Activated CD8-positive, alpha-beta memory T cell treated with anti-CD3 and anti-CD28 coated beads for 48 hours (primary cell): ENCODE results near the gene PPM1M.

Experiments
- DNase-seq, 3 experiments: peaks; one replicate each; pipeline ENCODE4 v3.0.0-alpha.2; 2020; ENCODE audit warnings: low read depth in 2 of 3, low spot score in 2 of 3

Gene PPM1M

GRCh38 chr3:52245322-52246263, at the start of gene PPM1M:
PPM1M (plus strand) TSS chr3:52245759; CDS start chr3:52245825, 66 bp downstream.
- peak in 1 of 3 experiments; percentile 53 for DNase-seq

GRCh38 chr3:52195823-52196331, 49.7 kb upstream of the PPM1M start:
- DNase-seq = no peak

- DNase-seq = no peak
Observed at GRCh38 chr3:52196977-52197376, 48.6 kb upstream of the PPM1M start.

- no peak for DNase-seq
Observed at GRCh38 chr3:52197499-52197841, 48.1 kb upstream of the PPM1M start.

GRCh38 chr3:52197842-52198625, 47.5 kb upstream of the PPM1M start, which contains the start of gene ALAS1:
ALAS1 (plus strand) TSS chr3:52198160; CDS start chr3:52199242, 1,082 bp downstream.
- DNase-seq = peak; percentile 88 to 95 (median 93)

- DNase-seq = no peak
Observed at GRCh38 chr3:52198643-52199608, 46.6 kb upstream of the PPM1M start.

GRCh38 chr3:52200981-52201679, 44.4 kb upstream of the PPM1M start:
- no peak for DNase-seq

- no peak for DNase-seq
Observed at GRCh38 chr3:52202384-52203077, 43.0 kb upstream of the PPM1M start.

GRCh38 chr3:52203701-52204100, 41.9 kb upstream of the PPM1M start:
- DNase-seq = no peak

GRCh38 chr3:52204337-52205073, 41.1 kb upstream of the PPM1M start:
- DNase-seq = no peak

- DNase-seq = no peak
Observed at GRCh38 chr3:52205727-52206372, 39.7 kb upstream of the PPM1M start.

GRCh38 chr3:52208556-52208955, 37.0 kb upstream of the PPM1M start:
- no peak for DNase-seq

- DNase-seq = no peak
Observed at GRCh38 chr3:52210037-52210436, 35.5 kb upstream of the PPM1M start.

- no peak for DNase-seq
Observed at GRCh38 chr3:52210550-52211046, 35.0 kb upstream of the PPM1M start.

- DNase-seq = no peak
Observed at GRCh38 chr3:52211268-52211891, 34.2 kb upstream of the PPM1M start.

- DNase-seq = no peak
Observed at GRCh38 chr3:52213005-52213404, 32.6 kb upstream of the PPM1M start.

GRCh38 chr3:52213901-52214300, 31.7 kb upstream of the PPM1M start:
- DNase-seq = no peak

- DNase-seq = no peak
Observed at GRCh38 chr3:52215351-52215750, 30.2 kb upstream of the PPM1M start.
